ENCODE measurements around the gene KLF12.

KLF12 gene

GRCh38 chr13:74103970-74104555, 30.1 kb downstream of the KLF12 start:
- H3K36me3 ChIP-seq (ENCODE audit: insufficient read depth, low read length): peaks cover 3% of the 10 kb centered on the region; the same call in 1 of the 2 replicates
- H4K20me1 ChIP-seq (ENCODE audit: insufficient read depth, low read length): peaks cover 38% of the 10 kb centered on the region
- peaks cover 100% of the 10 kb centered on the region for H3K79me2 ChIP-seq (ENCODE audit: insufficient read depth, low read length)
- no peak for TF ChIP-seq EZH2 (IDR thresholded peaks at IDR 0.05; ENCODE audit: borderline replicate concordance, low read depth, low read length, severe bottlenecking)
- TF ChIP-seq CTCF (IDR thresholded peaks at IDR 0.05; ENCODE audit: borderline replicate concordance, extremely low read depth, low read length, poor library complexity, severe bottlenecking): no peak
- no peak overlapping the region for H2AFZ ChIP-seq (ENCODE audit: low read depth, low read length)
- no peak overlapping the region for H3K4me3 ChIP-seq (ENCODE audit: low read depth in 1 of 2, low read length in 2 of 2)
- no peak for ATAC-seq (ENCODE audit: insufficient read depth, low read depth)
- H3K4me1 ChIP-seq (ENCODE audit: insufficient read depth, low read length): peaks cover 22% of the 10 kb centered on the region
- no peak overlapping the region for H3K27ac ChIP-seq (ENCODE audit: low read length)
- no peaks in the 10 kb centered on the region for H3K27me3 ChIP-seq (ENCODE audit: insufficient read depth, low read length, poor library complexity)
- H3K9me3 ChIP-seq (ENCODE audit: insufficient read depth, low read length, severe bottlenecking): no peaks in the 10 kb centered on the region
- H3K4me2 ChIP-seq (ENCODE audit: insufficient read depth, low read length): no peak overlapping the region
- H3K9ac ChIP-seq (ENCODE audit: low read depth, low read length): no peak overlapping the region
- DNase-seq: no peak

- no peak overlapping the region for H3K4me2 ChIP-seq (ENCODE audit: insufficient read depth, low read length)
- no peaks in the 10 kb centered on the region for H3K36me3 ChIP-seq (ENCODE audit: insufficient read depth, low read length)
- TF ChIP-seq CTCF (IDR thresholded peaks at IDR 0.05; ENCODE audit: borderline replicate concordance, extremely low read depth, low read length, poor library complexity, severe bottlenecking) (no peak), EZH2 (IDR thresholded peaks at IDR 0.05; ENCODE audit: borderline replicate concordance, low read depth, low read length, severe bottlenecking) (no peak)
- no peak overlapping the region for H3K27ac ChIP-seq (ENCODE audit: low read length)
- DNase-seq (no peak), ATAC-seq (ENCODE audit: insufficient read depth, low read depth) (no peak)
- no peak overlapping the region for H2AFZ ChIP-seq (ENCODE audit: low read depth, low read length)
- no peaks in the 10 kb centered on the region for H3K27me3 ChIP-seq (ENCODE audit: insufficient read depth, low read length, poor library complexity)
- H3K79me2 ChIP-seq (ENCODE audit: insufficient read depth, low read length): peaks cover 100% of the 10 kb centered on the region
- H3K4me3 ChIP-seq (ENCODE audit: low read depth in 1 of 2, low read length in 2 of 2): no peak overlapping the region
- no peak overlapping the region for H3K9ac ChIP-seq (ENCODE audit: low read depth, low read length)
- no peaks in the 10 kb centered on the region for H3K9me3 ChIP-seq (ENCODE audit: insufficient read depth, low read length, severe bottlenecking)
- H3K4me1 ChIP-seq (ENCODE audit: insufficient read depth, low read length): peaks cover 22% of the 10 kb centered on the region
- H4K20me1 ChIP-seq (ENCODE audit: insufficient read depth, low read length): peaks cover 43% of the 10 kb centered on the region
Observed at GRCh38 chr13:74103196-74103595, 31.0 kb downstream of the KLF12 start.

GRCh38 chr13:74102691-74103090, 31.5 kb downstream of the KLF12 start:
- Histone ChIP-seq H3K4me2 (ENCODE audit: insufficient read depth, low read length) (no peak overlapping the region), H2AFZ (ENCODE audit: low read depth, low read length) (no peak overlapping the region), H3K9me3 (ENCODE audit: insufficient read depth, low read length, severe bottlenecking) (no peaks in the 10 kb centered on the region), H3K4me3 (ENCODE audit: low read depth in 1 of 2, low read length in 2 of 2) (no peak overlapping the region), H3K79me2 (ENCODE audit: insufficient read depth, low read length) (peaks cover 100% of the 10 kb centered on the region), H3K27me3 (ENCODE audit: insufficient read depth, low read length, poor library complexity) (no peaks in the 10 kb centered on the region), H3K9ac (ENCODE audit: low read depth, low read length) (no peak overlapping the region), H4K20me1 (ENCODE audit: insufficient read depth, low read length) (peaks cover 47% of the 10 kb centered on the region), H3K4me1 (ENCODE audit: insufficient read depth, low read length) (peaks cover 22% of the 10 kb centered on the region), H3K36me3 (ENCODE audit: insufficient read depth, low read length) (no peaks in the 10 kb centered on the region), H3K27ac (ENCODE audit: low read length) (no peak overlapping the region)
- TF ChIP-seq CTCF (IDR thresholded peaks at IDR 0.05; ENCODE audit: borderline replicate concordance, extremely low read depth, low read length, poor library complexity, severe bottlenecking): no peak
- TF ChIP-seq EZH2 (IDR thresholded peaks at IDR 0.05; ENCODE audit: borderline replicate concordance, low read depth, low read length, severe bottlenecking): no peak
- ATAC-seq (ENCODE audit: insufficient read depth, low read depth) (no peak), DNase-seq (no peak)
